ENCODE results near the gene PLEKHN1. TPM values are rescaled to one million over a fixed set of nuclear protein-coding genes. Genes with fewer than 3 reads are reported as not detected.

Gene PLEKHN1
- total and polyA plus RNA-seq, 2 of the 4 experiments (the other 2 are of a cell fraction): 0.54 to 2.1 TPM

GRCh38 chr1:972726-973458 is 6.6 kb downstream of the PLEKHN1 start:
- intact Hi-C loops (cut with micrococcal nuclease): no loop called here
- H3K79me1 ChIP-seq (ENCODE audit: low read depth in 1 of 2, low read length in 2 of 2): no peaks in the 10 kb centered on the region
- CTCF ChIA-PET: no interaction called here

More at GRCh38 chr1:972726-973458, 6.6 kb downstream of the PLEKHN1 start:
- no peak overlapping the region for H4K8ac ChIP-seq (ENCODE audit: low read depth in 2 of 2, low read length in 2 of 2)
- no peak overlapping the region for H3K4ac ChIP-seq (ENCODE audit: low read depth, low read length)
- no peak overlapping the region for H2BK5ac ChIP-seq (ENCODE audit: low read depth, low read length, poor library complexity, severe bottlenecking)
- H3K18ac ChIP-seq (ENCODE audit: low read depth, low read length): no peak overlapping the region
- no peak overlapping the region for H2AK5ac ChIP-seq (ENCODE audit: low read depth, low read length)
- POLR2A ChIA-PET (ENCODE audit: unreplicated experiment): no interaction called here
- 89% methylated on average over 10 of the region's 28 CpGs; no CpG with 5 or more reads in 1 of the 2 experiments for WGBS, 2 experiments (ENCODE audit: extremely low coverage in 2 of 2, insufficient read length in 1 of 2)
- no peak overlapping the region for H4K91ac ChIP-seq (ENCODE audit: insufficient read depth, low read depth, low read length)
- no peak for DNase-seq
- dilution Hi-C loops (cut with HindIII; ENCODE audit: low sequenced_read_pairs, unreplicated experiment) (no loop called here), in situ Hi-C loops (cut with MboI; ENCODE audit: low sequenced_read_pairs) (no loop called here)
- H2AK9ac ChIP-seq (replicated peaks; ENCODE audit: low read depth, low read length, poor library complexity): no peak overlapping the region
- H2BK120ac ChIP-seq (ENCODE audit: low read depth, low read length): no peak overlapping the region
- no peak overlapping the region for H3K56ac ChIP-seq (ENCODE audit: extremely low read depth, insufficient read depth, low read length)
- TF ChIP-seq RFX5 (IDR thresholded peaks at IDR 0.05; ENCODE audit: low read depth, low read length) (no peak), BHLHE40 (IDR thresholded peaks at IDR 0.05; ENCODE audit: low read depth, low read length) (no peak), CTCF (conservative IDR thresholded peaks at IDR 0.05; ENCODE audit: low read depth, low read length) (no peak), CEBPB (IDR thresholded peaks at IDR 0.05; ENCODE audit: low read depth, low read length) (no peak), NFE2L2 (IDR thresholded peaks at IDR 0.05; ENCODE audit: low read depth, low read length) (no peak), FOS (IDR thresholded peaks at IDR 0.05; ENCODE audit: low read depth, low read length) (no peak), CHD1 (IDR thresholded peaks at IDR 0.05; ENCODE audit: low read depth, low read length) (no peak), MAZ (IDR thresholded peaks at IDR 0.05; ENCODE audit: borderline replicate concordance, low read depth, low read length) (no peak), MXI1 (IDR thresholded peaks at IDR 0.05; ENCODE audit: borderline replicate concordance, low read depth, low read length) (no peak), MAFK (IDR thresholded peaks at IDR 0.05; ENCODE audit: low read depth, low read length) (no peak)
- H3K23ac ChIP-seq (ENCODE audit: low read depth, low read length): no peak overlapping the region
- H3K27me3 ChIP-seq (ENCODE audit: control insufficient read depth, insufficient read depth, low read length): peaks cover 5% of the 10 kb centered on the region; the same call in 1 of the 2 replicates
- no peak overlapping the region for H3K4me3 ChIP-seq (ENCODE audit: insufficient read depth, low read depth, low read length)
- H3K9ac ChIP-seq (ENCODE audit: low read depth, low read length): no peak overlapping the region
- H3K4me2 ChIP-seq (ENCODE audit: low read depth, low read length): no peak overlapping the region
- H2BK20ac ChIP-seq (ENCODE audit: low read depth, low read length): no peak overlapping the region
- no TSS peak for BruUV-seq (replicated peaks)
- H3K36me3 ChIP-seq (ENCODE audit: control insufficient read depth, insufficient read depth, low read length): no peaks in the 10 kb centered on the region
- H3K14ac ChIP-seq (replicated peaks; ENCODE audit: low read depth, low read length): no peak overlapping the region
- H2AFZ ChIP-seq (replicated peaks; ENCODE audit: low read length, poor library complexity): no peak overlapping the region
- H3K27ac ChIP-seq (ENCODE audit: insufficient read depth, low read length): no peak overlapping the region
- H3K4me1 ChIP-seq (ENCODE audit: control insufficient read depth, insufficient read depth, low read length): 0 out of 2 replicates have a peak, but pooled peaks cover 2% of the 10 kb centered on the region
- H3K9me3 ChIP-seq (ENCODE audit: control insufficient read depth, insufficient read depth, low read length): no peaks in the 10 kb centered on the region
- H4K20me1 ChIP-seq (ENCODE audit: insufficient read depth, low read length): no peaks in the 10 kb centered on the region; the same call in 1 of the 2 replicates
- H4K5ac ChIP-seq (ENCODE audit: low read depth, low read length): no peak overlapping the region
- H3K9me1 ChIP-seq (ENCODE audit: insufficient read depth, low read length): peaks cover 6% of the 10 kb centered on the region; the same call in 1 of the 2 replicates
- no peak for ATAC-seq (ENCODE audit: low read depth)
- no peak overlapping the region for H2BK15ac ChIP-seq (ENCODE audit: low read depth, low read length)
